NCI-H1092 (cell line): Measurements from ENCODE around the gene SLC35D2.
"Not testable (repeated sequence)": the region's sequence is repeated elsewhere in the genome, so short reads cannot be mapped to it uniquely, and the experiment has no call there.

ENCODE experiments used
- DNase-seq: peaks from one replicate; lab custom pipeline; 2025; lab: John Stamatoyannopoulos, UW

SLC35D2 gene

DNA sequence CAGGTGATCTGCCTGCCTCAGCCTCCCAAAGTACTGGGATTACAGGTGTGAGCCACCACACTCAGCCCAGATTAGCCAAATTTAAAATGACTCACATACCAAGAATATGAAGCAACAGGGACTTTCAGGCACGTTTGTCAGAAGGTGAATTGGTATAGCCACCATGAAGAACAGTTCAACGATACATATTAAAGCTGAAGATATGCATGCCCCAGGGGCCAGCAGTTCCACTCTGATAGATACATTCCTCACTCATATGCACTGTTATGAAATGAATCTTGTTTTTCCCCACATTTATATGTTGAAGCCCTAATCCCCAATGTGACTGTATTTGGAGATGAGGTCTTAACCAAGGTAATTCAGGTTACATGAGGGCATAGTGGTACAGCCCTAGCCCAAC, 22.5 kb downstream of the SLC35D2 start:
- no peak for DNase-seq

DNA sequence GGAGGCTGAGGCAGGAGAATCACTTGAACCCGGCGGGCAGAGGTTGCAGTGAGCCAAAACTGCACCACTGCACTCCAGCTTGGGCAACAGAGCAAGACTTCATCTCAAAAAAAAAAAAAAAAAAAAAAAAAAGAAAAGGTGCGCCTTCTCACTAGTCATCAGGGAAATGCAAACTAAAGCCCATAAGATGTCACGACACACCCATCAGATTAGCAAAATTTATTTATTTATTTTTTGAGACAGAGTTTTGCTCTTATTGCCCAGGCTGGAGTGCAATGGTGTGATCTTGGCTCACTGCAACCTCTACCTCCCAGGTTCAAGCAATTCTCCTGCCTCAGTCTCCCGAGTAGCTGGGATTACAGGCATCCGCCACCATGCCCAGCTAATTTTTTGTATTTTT, 23.0 kb downstream of the SLC35D2 start:
- DNase-seq, result not testable (repeated sequence)

DNA sequence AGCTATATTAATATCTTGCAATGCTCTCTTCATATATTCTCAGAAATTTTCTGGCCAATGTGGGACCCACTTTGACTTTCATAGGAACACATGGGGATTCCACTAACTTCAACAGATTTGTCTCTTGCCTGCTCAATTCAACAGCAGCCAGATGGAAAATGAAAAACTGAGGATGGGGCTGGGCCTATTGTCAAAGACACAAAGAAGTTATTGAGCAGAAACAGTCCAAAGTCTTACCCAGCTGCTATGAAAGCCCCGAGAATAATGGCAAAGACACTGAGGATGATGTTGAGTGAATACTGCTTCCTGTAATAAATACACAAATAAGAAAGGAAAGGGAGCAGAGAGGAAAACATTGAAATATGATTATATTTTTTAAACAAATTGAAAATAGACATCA, 32.6 kb downstream of the SLC35D2 start:
- no peak for DNase-seq

DNA sequence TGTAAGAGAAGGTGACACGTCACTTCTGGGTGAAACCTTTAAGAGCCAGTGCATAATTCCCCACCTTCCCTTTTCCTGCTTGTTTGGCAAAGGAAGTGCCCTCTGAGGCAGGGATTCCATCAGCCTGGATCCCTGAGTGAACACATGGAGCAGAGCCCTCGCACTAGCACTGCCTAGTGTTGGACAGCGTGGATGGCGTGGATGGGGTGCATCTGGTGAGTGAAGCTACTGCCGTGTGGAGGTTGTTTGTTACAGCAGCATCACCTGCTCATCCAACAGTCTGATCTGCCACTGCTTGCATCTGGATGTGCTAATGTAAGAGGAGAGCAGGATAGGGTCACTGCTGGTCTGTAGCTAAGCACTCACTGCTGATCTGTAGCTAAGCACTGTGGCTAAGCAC, 35.2 kb downstream of the SLC35D2 start:
- no peak for DNase-seq

DNA sequence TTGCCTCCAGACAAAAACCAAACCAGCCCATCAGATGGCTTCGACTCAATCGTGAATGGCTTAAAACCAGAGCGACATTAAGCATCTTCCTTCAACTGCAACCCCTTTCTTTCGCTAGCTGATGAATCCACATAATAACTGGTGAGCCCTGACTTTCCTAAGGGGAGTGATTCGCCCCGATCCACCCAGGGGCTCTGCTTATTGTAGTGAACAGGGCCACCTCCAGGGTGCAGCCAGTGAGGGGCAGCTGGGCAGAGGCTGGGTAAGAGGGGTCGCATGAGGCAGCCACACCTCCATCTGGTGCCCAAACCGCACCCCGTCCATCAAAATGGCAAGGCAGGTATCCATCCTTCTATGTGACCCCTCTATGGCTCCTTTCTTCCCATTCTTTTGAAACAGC, 38.0 kb downstream of the SLC35D2 start:
- DNase-seq, result no peak

DNA sequence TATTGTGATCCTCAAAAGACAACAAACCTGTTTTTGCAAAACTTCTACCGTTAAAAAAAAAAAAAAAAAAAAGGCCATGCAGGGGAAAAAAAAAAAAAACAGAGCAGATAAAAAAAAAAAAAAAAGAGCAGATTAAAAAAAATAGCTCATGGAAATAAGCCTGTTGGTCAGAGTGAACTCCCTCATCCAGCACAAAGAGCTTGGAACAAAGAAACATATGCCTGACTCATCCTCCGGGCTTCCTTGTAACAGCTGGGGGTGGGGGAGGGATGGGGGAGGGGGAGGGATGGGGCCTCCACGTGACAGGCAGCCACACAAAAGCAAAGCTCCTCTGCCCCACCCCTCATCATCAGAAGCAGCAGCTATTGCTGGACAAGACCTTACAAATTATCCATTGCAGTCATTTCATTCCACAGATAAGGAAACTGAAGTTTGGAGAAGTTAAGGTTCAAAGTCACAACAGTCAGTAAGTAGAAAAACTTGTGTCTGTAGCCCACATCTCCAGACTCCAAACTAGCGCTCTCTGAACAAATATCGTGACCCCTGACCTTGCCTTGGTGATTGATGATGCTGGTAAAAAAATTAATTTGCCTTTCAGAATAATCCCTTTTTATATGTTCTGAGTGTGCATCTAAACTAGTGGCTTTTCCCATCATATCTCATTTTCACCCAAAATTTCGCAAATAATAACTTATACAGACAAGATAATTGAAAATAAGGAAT, 38.9 kb downstream of the SLC35D2 start:
- DNase-seq, result no peak

DNA sequence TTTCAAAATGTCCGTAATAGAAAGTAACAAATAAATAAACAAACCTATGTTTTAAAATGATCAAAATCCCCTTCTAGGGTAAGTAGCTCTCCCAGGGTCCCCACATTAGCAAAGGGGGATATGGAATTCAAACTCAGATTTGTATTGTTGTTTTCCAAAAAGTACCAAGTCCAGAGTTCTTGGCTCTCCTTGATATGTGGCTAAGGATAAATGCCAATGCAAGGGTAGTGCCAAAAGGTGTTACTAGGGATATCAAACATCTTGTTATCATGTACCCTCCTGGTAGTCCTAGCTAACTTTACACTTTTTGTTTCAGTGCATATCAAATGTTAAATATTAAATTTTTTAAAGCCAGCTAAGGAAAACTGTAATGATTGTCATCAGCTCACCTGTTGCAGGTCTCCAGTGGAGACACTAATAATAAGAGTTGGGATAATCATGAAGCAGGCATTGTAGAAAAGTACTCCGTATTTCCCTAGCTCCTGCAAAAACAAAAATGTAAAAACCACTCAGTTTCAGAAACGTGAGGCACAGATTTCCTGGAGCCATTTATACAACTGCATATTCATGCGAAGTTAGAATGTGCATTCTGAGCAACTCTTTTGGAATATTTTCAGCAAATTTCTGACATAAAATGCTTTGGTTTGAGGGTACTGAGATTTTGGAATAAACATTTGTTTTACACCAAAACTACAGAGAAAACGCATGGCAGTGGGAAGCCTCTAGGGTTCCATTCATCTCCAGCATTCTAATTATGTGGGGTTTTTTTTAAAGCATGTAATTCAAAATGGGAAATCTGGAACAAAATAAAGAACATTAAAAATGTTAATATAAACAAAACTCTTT, 39.8 kb downstream of the SLC35D2 start:
- no peak for DNase-seq

DNA sequence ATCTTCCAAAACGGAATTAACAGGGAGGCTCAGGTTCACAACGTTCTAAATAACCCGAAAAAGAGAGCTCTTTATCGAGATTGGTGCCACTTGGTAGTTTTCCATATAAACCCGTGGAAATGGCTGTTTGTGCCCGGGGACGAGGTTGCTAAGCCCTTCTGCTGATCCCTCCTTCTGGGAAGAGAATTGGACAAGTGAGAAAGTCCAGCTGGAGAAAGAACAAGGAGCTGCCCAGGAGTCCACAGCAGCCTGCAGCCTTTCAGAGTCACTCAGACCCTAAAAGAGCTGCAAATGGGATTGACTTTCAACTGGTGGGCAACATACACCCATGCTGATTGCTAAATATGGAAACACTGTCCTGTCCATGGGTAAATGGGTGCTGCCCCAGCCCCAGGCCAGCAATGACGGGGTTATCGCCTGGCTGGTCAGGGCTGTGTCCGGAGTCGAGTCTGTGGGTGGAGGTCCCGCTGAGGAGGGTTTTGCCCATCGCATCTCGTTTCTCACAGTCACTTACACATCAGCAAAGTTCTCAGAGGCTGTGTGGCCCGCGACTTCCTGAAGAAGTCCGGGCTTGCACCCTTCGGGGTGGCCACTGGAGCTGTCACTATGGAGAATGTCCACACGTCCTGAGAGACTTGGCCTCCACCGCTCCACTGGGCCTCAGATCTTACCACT, 40.8 kb downstream of the SLC35D2 start:
- DNase-seq, result no peak

DNA sequence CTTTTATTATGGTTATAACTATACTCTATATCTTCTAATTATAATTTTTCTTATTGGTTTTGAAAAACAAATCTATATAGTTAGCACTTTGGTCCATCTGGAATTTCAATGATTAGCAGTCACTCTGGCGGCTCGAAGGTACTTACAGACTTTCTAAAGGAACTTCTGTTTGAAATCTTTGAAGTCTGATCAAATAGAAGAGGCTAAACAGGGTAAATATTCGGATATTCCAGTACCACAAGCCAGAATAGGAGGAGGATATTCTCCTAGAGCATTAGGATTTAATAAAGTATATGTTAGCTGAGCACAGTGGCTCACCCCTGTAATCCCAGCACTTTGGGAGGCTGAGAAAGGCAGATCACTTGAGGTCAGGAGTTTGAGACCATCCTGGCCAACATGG, 42.8 kb downstream of the SLC35D2 start:
- no peak for DNase-seq

DNA sequence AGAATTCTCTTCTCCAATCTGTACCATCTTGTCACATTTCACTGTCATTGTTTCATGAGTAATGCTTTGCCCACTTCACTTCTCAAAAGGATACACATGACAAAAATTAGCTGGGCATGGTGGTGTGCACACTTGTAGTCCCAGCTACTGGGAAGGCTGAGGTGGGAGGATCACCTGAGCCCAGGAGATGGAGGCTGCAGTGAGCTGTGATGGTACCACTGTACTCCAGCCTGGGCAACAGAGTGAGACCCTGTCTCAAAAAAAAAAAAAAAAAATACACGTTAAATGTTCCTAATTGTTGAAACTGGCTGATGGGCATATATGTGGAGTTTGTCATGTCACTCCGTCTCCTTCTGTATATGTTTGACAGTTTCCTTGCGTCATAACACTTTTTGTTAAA, 45.2 kb downstream of the SLC35D2 start:
- no peak for DNase-seq

DNA sequence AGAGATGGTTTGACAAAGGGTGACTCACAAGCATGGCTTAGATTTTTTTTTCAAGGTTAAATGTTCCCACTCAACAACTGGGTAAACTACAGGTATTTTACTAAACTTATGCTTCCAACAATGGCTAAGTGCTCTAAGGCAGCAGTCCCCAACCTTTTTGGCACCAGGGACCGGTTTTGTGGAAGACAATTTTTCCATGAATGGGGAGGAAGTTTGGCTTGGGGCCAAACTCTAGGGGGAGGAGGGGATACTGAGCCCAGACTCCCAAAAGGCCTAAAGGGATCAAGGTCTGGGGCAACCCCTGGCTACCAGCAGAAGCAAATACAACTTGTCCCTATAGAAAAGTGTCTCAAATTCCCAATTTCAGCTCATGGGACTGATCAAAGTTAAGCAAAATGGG, 49.6 kb downstream of the SLC35D2 start:
- no peak for DNase-seq

DNA sequence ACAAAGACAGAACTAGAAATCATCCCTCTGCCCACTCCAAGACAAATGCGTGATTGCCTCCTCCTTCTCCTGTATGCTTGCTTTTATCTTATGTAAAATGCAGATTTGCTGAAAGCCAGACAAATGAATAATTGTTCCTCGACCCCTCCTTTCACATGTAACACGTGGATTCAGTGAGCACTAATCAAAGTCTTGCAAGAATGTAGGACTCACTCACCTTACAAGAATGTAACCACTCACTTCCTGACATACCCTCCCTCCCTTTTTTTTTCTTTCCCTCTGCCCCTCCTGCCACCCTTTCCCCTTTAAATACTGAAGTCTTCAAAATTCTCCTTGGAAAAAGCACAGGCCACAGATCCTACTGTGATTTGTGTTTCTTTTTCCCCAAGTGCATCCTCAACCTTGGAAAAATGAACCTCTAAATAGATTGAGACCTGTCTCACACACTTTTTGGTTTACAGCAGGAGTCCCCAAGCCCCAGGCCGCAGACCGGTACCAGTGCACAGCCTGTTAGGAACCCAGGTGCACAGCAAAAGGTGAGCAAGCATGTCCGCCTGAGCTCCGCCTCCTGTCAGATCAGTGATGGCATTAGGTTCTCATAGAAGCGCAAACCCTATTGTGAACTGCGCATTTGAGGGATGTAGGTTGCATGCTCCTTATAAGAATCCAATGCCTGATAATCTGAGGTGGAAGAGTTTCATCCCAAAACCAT, 52.1 kb downstream of the SLC35D2 start:
- no peak for DNase-seq

DNA sequence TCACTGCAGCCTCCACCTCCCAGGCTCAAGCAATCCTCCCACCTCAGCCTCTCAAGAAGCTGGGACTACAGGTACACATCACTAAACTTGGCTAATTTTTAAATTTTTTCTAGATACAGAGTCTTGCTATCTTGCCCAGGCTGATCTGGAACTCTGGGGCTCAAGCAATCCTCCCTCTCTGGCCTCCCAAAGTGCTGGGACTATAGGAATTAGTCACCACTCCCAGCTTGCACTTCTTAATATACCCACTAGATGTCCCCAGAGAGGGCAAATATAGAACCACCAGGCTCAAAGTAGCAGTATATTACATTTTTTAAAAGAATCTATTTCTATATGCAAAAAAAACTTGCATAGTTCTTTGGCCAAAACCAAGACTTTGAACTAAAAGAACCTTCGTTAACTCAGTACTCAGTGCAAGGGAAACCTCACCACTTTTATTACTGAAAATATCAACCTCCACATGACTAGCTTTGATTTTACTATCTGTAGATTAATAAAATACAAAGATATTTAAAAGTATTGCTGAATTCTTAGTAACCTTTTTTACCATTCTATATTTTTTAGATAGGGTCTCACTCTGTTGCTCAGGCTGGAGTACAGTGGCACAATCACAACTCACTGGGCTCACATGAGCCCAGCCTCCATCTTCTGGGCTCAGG, 55.7 kb downstream of the SLC35D2 start:
- no peak for DNase-seq

DNA sequence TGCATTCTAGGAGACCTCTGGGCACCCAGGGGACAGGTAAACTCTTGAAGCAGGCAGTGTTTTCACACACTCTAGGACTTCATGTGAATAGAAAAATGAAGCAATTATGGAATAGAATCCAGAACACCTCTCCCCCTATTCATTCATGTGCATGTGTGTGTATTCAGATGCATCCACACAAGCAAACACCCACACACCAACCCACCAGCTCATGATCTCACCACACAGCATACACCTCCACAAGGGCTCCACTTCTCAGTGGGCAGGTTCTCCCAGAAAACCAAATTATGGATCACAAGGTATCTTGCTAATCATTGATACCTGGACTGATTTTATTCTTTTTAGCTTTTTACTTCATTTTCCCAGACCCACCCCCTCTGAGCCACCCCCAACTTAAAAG, 60.3 kb downstream of the SLC35D2 start:
- DNase-seq, result no peak

DNA sequence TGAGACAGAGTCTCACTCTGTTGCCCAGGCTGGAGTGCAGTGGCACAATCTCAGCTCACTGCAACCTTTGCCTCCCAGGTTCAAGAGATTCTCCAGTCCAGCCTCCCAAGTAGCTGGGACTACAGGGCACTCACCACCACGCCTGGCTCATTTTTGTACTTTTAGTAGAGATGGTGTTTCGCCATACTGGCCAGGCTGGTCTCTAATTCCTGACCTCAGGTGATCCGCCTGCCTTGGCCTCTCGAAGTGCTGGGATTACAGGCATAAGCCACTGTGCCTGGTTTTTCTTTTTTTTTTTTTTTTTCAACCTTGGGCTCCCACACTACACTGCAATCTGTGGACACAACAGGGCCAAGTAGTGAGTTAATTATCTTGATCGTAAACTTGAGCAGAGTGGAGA, 60.8 kb downstream of the SLC35D2 start:
- DNase-seq, result not testable (repeated sequence)

DNA sequence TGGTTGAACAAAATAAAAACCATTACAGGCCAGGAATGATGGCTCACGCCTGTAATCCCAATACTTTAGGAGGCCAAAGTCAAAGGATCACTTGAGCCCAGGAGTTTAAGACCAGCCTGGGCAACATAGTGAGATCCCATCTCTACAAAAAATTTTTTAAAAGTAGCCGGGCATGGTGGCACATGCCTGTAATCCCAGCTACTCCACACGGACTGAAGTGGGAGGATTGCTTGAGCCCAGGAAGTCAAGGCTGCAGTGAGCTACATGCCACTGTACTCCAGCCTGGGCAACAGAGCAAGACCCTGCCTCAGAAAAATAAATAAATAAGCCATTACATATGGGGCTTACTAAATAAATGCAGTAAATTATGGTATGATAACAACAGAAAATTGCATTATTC, 61.3 kb downstream of the SLC35D2 start:
- not testable (repeated sequence) for DNase-seq

DNA sequence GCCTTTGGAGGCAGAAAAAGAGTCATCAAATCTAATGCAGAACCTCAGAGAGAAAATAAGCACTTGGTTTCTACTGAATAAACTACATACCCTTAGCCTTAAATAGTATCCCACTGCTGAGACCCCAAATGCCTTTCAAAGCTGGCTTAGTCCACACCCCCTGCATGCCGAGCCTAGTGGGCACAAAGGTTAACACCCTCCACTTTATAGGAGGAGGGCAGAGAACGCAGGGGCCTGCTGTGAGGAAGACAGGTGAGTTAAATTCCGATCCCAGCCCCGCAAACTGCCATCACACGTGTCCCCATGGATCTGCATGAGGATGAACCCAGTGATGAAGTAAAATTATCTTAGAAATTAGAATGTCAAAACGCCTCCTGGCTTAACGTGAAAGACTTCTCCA, 62.0 kb downstream of the SLC35D2 start:
- DNase-seq, result no peak

DNA sequence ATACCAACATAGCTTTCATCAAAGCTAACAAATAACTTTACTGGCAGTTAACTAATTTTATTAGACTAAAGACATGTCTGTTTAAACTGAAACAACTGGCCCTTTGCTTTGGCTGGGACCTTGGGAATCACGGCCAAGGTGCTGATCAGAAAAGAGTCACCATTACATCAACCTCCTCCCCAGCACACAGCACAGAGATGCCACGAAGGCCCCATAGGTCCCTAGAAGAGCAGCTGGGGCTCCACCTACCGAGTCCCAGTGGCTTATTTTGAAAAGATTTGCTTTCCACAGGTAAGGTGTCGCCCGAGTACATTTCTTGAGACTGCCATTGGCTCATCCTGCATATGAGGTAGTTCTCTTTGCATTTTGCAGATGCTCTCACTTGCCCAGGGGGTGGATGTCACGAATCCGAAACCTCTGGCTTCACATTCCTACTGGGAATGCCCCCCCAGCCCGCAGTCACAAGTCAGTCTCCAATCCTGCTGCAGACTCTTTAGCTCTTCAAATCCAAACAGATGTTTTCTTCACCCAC, 62.7 kb downstream of the SLC35D2 start:
- no peak for DNase-seq

DNA sequence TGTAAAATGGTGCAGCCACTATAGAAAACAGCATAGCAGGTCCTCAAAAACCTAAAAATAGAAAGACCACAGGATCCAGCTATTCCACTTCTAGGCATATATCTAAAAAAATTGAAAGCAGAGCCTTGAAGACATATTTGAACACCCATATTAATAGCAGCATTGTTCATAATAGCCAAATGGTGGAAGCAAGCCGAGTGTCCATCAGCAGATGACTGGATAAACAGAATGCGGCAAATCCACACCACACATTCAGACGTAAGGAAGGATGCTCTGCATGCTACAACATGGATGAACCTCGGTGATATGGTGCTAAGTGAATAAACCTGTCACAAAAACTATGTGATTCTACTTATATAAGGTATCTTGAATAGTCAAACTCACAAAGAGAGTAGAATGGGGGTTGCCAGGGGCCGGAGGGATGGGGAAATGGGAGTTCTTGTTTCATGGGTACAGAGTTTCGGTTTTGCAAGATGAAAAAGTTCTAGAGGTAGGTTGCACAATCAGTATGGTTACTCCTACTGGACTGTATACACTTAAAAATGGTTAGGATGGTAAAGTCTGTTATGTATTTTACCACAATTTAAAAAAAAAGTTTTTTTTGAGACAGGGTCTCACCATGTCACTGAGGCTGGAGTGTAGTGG, 64.5 kb downstream of the SLC35D2 start:
- DNase-seq, result no peak

DNA sequence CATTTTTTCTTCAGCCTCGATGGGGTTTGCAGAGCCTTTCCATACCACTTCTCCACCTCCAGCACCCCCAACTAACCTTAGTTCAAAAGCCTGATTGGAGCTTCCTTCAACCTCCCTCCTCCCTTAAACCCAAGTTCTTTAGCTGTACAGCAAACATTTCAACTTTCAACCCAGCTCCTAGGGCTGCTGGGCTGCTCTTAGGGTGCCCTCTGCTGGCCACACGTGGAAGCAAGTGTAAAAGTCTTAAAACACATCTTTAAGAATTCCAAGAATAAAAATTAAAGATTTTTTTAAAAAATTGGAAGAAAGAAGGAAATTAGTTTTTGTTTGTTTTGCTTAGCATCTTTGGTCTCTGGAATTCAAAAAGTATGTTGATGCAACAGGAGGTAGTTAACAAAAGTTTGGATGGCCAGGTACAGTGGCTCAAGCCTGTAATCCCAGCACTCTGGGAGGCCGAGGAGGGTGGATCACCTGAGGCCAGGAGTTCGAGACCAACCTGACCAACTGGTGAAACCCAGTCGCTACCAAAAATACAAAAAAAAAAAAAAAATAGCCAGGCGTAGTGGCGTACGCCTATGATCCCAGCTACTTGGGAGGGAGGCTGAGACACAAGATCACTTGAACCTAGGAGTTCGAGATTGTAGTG, 66.1 kb downstream of the SLC35D2 start:
- DNase-seq, result no peak

DNA sequence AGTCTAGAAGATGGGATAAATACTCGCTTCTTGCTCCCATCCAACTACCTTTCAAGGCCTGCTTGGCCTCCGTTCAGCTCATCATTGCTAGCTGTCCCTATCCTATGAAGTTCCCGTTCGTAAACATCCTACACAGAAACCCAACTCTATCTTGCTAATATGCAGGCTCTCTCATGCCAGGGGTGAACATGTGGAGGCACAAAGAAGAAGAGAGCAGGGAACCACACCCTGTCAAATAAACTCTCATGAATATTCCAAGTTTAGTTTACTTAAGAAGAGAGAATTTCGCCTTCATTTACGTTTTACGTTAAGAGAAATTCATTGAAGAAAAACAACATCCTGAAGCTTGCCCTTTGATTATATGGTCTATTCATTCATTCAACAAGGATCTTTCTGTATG, 73.7 kb downstream of the SLC35D2 start:
- no peak for DNase-seq
